Cardiac septum (tissue), 1 donor: ENCODE results near the gene SHISA5. TPM values are rescaled to one million over a fixed set of nuclear protein-coding genes. Genes with fewer than 3 reads are reported as not detected.
"Not testable (repeated sequence)": the region's sequence is repeated elsewhere in the genome, so short reads cannot be mapped to it uniquely, and the experiment has no call there.

ENCODE experiments used
- DNase-seq: peaks from one replicate; pipeline ENCODE4 v3.0.0-alpha.2; 2020; ENCODE audit warnings: low spot score
- intact Hi-C: fragments of 100-400 bp; cut with DNase I; formaldehyde crosslinking; loops from one replicate; pipeline ENCODE4 v1.14.0; 2022
- long read RNA-seq: library from polyadenylated mRNA; unstranded; transcript quantifications from one replicate; pipeline ENCODE4 v2.0.0, GENCODE V29; 2021
- total RNA-seq: library from RNA; stranded (reverse); fragmentation: NEBNext Ultra II Directional; extraction: Animal tissue kit (Norgen Biotek cat#: 25700); gene quantifications from one replicate; pipeline ENCODE4 v1.2.1, GENCODE V29; 2021
- donor health status: DM: no; HTN: no; CAD: no.

Gene SHISA5, protein sequence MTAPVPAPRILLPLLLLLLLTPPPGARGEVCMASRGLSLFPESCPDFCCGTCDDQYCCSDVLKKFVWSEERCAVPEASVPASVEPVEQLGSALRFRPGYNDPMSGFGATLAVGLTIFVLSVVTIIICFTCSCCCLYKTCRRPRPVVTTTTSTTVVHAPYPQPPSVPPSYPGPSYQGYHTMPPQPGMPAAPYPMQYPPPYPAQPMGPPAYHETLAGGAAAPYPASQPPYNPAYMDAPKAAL
- 47.8 TPM for total RNA-seq
- long read RNA-seq, transcript SHISA5-201 (6 exons, 2,369 nt): minor isoform, 35 of 112 reads
- long read RNA-seq, transcript SHISA5-206 (4 exons, 1,839 nt): major isoform, 61 of 112 reads
- long read RNA-seq, partial matches to known transcripts: 8 of 112 reads
- long read RNA-seq, other reads (novel, unspliced or antisense): 4 of 112 reads

DNA sequence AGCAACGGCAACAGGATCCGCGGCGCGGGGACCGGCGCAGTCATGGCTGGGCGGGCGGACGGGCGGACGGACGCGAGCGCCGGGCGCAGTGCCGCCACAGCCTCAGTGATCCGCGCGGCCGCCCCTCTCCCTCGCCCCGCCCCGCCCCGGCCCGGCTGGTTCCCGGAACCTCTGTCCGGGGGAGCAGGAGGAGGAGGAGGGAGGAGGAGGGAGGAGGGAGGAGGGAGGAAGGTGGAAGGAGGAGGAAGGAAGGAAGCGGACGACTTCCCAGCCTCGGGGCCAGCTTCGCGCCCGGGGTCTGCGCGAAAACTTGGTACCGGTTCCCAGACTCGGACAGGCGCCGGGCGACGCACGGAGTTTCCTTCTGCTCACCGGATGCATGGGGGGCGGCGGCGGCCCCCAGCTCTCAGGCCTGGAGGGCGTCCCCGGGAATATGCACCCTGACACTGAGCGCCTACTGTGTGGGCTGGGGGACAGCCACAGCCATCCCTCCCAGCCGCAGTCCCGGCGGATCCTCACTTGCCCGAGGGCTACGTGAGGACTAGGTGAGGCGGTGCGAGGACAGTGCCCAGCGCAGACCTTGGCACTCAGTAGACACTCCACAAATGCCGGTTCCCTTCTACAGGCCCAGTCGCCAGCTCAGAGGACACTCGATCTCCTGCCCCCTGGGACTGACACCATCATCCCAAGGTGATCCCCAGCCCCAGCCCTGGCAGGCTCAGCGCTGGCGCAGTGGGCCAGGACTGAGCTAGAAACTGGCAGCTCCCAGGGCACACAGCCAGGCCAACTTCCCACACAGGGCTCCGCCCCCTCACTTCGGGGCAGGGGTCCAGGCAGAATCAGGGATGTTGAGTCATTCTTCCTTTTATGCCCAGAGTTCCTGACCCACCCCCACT, at the start of gene SHISA5:
Gene SHISA5, minus strand, starts transcription at position 124 of the 896 bp plus-strand sequence. Its CDS starts 80 bp downstream, at position 44.
- intact Hi-C loops: loop anchor here (1.0 kb wide), 1 partner anchor 38 kb away; a partner anchor contains a TSS
- DNase-seq: peak; percentile 94

DNA sequence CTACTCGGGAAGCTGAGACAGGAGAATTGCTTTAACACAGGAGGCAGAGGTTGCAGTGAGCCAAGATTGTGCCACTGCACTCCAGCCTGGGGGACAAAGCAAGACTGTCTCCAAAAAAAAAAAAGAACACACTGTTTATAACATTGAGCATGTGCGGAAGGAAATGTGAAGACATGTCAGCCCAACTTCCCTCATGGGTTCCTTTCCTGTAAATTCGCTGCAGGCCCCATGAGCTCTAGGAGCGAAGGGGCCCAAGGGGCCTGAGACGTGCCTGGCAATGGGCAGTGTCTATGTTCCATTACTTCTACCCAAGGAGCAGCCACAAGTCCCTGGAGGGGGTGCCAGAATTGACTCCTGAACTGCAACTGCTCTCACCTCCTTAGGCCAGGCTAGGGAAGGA, 49.4 kb upstream of the SHISA5 start:
- DNase-seq: no peak
- intact Hi-C loops: no loop called here

DNA sequence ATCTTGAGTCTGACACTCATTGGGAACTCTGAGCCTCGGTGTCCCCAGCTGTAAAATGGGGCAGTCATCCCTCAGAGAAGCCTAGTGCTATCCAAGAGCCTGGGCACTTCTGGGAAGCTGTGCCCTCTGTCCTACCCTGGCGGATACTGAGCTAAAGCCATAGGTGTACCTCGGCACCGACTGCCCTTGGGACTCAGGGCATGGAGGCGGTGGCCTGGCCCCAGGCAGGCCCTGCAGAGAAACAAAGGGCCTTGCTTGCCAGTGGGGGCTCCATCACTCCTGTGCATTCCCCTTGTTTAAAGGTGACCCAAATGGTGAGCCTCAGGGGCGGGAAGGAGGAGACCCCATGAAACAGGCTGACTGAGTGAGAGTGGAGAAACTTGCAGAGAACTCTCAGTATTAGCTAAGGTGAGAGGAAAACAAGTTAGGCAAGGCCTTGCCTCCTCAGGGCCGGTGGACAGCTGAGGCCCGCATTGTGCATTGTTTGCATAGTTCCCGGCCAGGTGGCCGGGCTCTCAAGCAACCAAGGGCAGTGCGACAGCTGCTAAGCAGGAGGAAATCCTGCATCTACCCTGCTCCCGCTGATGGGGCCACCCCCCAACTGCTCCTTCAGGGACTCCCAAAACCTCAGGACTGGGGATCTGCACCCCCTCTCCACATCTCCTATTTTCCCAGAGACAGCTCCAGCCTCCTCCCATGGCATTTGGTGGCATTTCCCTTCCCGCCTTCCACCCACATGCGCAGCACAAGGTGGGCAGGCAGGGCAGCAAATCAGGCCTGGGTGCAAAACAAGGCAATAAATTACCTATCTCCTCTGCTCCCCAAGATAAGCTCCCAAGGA, 48.4 kb upstream of the SHISA5 start:
- DNase-seq: no peak
- intact Hi-C loops: no loop called here

DNA sequence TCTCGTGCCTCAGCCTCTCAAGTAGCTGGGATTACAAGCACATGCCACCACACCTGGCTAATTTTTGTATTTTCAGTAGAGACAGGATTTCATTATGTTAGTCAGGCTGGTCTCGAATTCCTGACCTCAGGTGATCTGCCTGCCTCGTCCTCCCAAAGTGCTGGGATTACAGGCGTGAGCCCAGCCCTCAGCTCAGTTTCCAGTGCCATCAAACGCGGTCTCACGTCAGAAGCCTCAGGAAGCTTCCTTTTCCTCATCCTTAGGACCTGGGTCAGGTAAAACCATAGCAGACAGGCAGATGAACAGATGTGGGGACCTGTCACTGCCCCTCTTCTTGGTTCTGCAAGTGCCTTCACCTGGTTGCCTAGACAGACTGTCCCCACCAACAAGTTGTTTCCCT, 47.7 kb upstream of the SHISA5 start:
- DNase-seq, intact Hi-C loops: not testable (repeated sequence)

DNA sequence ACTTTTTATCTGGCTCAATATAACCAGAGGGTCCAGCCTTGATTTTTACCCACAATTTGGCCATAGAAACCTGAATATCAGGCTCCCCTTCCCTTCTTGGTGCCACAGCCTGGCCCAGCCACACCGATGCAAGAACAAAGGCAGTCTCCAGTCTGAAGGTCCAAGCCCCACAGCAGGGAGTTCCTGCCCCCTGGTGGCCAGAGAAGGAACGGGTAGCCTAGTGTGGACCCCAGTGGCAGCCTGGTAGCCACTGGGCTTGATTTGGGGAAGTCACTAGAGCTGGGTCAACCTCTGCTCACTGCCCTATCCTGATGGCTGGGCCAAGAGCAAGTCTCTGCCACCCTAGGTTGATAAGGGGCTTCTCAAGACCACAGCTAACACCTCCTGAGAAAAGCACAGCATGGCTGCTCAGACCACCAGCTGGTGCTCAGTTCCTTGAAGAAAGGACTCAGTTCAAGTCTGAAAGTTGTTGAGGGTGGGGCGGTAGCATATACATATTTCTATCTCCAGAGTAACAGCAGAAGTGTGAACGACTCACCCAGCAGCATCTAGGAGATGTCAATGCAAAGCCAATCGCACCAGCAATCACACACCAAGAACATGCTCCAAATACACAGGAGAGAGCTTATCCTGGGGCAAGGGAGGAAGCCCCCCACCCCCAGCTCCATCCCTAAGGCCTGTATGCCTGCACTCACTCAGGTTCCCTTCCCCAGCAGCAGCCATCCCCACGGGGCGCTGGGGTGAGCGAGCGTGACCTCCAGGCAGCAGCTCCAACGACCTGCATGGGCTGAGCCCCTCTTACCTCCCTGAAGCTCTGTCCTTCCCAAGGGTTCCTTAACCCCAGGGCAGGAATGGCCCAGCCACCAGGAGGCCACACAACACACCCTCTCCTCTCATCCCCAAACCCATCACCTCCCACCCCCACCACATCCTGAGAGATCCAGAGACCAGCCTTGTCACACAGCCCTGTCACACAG, 45.0 kb upstream of the SHISA5 start:
- peak; percentile 93 for DNase-seq
- intact Hi-C loops: loop anchor here (1.0 to 5.0 kb wide), 4 partner anchors 42 to 276 kb away; no protein-coding TSS in a partner anchor

DNA sequence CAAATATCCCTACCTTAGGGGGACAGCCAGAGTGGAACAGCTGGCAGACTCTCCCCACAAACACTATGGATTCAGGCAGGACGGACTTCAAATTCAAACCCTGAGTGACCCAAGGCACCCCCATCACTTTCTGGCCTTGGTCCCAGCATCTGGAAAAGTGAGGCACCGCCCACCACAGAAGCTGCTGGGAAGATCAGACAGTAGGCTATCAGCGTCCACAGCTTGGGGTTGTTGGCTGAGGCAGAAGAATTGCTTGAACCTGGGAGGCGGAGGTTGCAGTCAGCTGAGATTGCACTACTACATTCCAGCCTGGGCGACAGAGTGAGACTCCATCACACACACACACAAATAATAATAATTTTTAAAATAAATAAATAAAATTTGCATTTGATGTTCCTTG, 44.2 kb upstream of the SHISA5 start:
- no peak for DNase-seq
- intact Hi-C loops: loop anchor here (1.0 to 5.0 kb wide), 4 partner anchors 41 to 275 kb away; no protein-coding TSS in a partner anchor

DNA sequence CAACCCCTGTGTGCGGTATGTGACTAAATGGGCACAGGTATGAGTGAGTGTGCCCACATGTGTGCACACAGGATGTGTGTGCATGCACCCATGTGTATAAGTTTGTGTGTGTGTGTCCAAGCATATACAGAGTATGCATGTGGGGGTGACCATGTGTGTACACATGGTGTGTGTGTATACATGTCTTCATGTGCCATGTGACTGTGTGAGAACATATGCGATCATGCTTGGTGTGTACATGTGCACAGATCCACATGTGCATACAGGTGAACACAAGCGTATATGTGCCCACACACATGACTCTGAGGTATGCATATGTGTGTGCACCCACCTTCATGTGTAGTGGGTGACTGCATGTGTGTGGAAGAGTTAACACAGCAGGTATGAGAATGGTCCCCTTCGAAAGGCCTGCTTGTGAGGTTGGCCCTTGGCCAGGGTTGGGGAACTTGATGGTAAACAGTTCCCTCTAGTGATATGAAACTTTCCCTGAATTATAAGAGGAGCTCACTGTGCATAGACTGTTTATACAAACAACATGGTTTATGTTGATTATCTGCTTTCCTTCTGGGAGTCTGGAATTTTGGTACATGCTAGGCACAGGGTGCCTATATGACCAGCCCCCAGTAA, 42.3 kb upstream of the SHISA5 start:
- intact Hi-C loops: loop anchor here (5.0 kb wide), 2 partner anchors 39 to 144 kb away; no protein-coding TSS in a partner anchor
- no peak for DNase-seq

DNA sequence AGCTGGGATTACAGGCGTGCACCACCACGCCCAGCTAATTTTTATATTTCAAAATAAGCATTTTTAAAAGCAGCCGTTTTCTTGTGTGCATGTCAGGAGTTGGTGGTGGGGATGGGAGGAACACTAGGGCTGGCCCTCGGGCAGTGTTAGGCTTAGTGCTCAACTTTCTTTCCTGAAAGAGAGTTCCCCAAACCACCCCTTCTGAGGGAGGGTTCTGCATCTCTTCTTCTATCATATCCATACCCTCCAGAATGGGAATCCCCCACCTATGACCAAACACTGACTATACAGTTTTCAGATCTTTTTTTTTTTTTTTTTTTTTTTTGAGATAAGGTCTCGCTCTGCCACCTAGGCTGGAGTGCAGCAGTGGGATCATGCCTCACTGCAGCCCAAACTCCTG, 40.2 kb upstream of the SHISA5 start:
- DNase-seq: no peak
- intact Hi-C loops: no loop called here

DNA sequence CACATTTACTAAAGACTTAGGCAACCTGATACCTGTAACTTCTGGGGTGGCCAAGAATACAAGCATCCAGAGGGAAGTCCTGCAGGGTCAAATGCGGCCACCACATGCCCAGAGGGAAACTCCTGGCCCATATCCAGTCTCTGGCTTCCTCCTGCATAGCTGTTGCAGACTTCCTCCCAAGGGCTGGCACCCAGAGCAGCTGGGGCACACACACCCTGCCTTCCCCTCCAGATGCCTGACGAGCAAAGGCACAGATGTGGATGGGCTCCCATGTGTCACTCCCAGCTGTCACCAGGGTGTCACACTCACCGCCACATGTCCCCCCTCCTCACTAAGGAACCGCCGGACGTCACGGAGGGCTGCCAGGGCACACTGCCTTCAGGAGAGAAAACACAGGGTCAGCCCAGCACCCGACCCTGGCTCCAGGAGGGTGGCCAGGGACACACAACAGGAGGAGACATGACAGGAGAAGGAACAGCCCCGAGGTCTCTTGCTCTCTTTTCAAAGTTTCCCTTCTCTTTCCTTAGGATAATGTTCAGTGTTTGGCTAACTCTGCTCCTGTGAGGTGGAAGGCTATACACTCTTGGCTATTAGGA, 39.4 kb upstream of the SHISA5 start:
- intact Hi-C loops: no loop called here
- DNase-seq: no peak

DNA sequence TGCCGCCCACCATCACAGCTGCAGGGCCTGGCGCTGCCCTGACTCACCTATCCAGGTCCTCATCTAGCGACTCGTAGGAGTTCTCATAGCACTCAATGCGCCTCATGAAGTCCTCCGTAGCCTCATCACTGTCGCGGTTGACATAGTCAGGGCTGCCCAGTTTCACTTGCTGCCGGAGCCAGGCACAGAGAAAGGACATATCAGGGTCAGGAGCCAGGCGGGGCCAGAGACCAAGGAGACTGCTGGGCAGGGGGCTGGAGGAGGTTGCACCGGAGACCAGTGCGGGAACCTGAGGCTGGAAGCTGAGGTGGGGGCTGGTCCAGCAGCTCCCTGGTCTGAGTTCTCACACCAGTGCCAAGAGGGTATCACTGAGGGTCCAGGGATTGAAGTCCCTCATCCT, 34.5 kb upstream of the SHISA5 start:
- DNase-seq: no peak
- intact Hi-C loops: no loop called here

DNA sequence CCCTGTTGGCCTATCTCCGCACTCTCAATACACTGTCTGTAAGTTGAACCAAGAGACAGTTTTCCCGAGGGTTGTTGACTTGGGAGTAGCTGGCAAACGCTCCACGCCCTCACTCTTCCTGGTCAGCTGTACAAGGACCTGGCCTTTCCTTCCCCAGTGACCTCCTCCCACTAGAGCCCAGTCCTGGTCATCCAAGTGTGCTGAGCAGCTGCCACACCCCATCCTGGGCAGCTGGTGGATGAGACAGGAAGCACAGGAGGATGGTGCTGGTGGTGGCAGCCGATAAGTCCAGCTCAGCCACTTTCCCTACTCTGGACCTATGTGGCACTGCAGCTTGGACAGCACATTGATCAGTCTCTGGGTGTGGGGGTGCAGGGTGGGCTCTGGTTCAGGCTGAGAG, 32.8 kb upstream of the SHISA5 start:
- DNase-seq: no peak
- intact Hi-C loops: no loop called here

DNA sequence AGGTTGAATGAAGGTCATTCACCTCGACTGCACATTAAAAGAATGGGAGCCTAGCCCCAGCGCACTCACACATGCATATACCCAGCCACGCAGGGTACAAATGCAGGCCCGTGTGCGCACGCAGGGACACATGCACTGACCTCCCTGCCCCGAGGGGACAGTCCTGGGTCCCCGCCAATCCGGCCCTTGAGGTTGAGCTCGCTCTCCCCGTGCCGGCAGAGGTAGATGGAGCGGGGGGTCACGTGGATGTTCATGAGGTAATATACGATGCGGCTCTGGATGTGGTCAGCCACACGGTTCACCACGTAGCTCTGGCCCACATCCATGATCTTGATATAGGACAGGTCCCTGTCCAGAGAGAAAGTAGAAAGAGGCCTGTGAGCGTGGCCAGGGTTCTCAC, 32.1 kb upstream of the SHISA5 start:
- intact Hi-C loops: no loop called here
- DNase-seq: no peak

DNA sequence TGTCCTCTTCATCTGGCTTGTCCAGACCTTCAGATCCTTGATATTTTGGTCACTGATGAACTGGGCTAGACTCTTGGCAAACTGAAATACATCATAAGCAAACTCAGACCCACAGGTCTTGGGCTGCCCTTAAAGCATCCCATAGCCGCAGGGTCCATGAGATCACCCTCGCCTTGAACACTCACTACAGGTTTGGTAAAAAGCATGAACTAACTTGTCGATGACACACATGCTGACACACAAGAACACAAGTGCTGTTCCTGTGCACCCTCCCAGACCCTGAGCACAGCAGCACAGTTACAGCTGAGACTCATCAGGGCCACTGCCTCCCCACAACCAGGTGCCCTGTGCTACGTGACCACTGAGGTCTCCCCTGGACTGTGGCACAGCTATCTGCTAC, 31.6 kb upstream of the SHISA5 start:
- DNase-seq: no peak
- intact Hi-C loops: no loop called here

DNA sequence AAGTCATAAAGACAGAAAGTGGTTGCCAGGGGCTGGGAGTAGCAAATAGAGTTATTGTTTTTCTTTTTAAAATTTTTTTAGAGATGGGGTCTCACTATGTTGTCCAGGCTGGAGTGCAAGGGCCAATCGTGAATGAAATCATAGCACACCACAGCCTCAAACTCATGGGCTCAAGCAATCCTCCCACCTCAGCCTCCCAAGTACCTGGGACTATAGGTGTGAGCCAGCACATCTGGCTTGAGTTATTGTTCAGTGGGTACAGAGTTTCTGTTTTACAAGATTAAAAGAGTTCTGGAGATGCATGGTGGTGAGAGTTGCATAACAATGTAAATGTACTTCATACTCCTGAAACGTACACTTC, 29.0 kb upstream of the SHISA5 start:
- DNase-seq: no peak
- intact Hi-C loops: no loop called here

DNA sequence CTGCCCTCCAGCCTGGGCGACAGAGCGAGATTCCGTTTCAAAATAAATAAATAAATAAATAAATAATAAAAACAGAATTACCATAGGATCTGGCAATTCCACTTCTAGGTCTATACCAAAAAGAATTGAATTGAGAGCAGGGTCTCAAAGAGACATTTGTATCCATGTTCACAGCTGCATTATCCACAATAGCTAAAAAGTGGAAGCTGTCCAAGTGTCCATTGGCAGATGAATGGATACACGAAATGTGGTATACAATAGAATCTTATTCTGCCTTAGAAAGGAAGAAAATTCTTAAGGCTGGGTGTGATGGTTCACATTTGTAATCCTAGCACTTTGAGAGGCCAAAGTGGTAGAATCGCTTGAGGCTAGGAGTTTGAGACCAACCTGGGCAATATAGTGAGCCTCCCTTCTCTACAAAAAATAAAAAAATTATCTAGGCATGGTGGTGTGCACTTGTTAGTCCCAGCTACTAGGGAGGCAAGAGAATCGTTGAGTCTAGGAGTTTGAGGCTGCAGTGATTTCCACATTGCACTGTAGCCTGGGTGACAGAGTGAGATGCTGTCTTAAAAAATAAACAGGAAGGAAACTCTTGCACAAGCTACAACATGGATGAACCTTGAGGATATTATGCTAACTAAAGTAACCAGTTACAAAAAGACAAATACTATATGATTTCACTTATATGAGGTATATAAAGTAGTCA, 28.4 kb upstream of the SHISA5 start:
- intact Hi-C loops: no loop called here
- DNase-seq: no peak

DNA sequence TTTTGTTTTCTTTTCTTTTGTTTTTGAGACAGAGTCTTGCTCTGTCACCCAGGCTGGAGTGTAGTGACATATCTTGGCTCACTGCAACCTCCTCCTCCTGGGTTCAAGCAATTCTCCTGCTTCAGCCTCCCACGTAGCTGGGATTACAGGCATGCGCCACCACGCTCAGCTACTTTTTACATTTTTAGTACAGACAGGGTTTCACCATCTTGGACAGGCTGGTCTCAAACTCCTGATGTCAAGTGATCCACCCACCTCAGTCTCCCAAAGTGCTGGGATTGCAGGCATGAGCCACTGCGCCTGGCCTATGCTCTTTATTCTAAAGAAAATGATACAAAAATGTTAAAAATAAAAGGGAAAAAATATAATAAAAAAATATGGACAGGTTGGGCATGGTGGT, 26.7 kb upstream of the SHISA5 start:
- intact Hi-C loops, DNase-seq: not testable (repeated sequence)

DNA sequence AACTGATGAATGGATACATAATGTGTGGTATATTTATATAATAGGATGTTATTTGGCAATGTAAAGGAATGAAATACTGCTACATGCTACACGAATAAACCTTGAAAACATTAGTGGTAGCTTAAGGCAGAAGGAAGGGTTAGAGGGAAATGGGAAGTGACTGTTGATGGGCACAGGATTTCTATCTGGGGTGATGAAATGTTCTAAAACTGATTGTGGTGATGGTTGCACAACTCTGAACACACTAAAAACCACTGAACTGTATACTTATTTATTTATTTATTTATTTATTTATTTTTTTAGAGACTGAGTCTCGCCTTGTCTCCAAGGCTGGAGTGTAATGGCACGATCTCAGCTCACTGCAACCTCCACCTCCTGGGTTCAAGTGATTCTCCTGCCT, 24.8 kb upstream of the SHISA5 start:
- DNase-seq: no peak
- intact Hi-C loops: no loop called here
